Prostate gland (tissue), 2 donors: ENCODE results near the gene SYCN.

Experiments
- POLR2A ChIP-seq: fragments of 450-650 bp; IDR thresholded peaks from one replicate; pipeline ENCODE4 v1.6.1; 2016; ENCODE audit warnings: antibody characterized with exemption, mild to moderate bottlenecking
- POLR2AphosphoS5 ChIP-seq: sonication (generic); formaldehyde crosslinking; IDR thresholded peaks from one replicate; pipeline ENCODE4 v1.6.1; 2017; ENCODE audit warnings: antibody characterized with exemption
- TF ChIP-seq, protein P1 (sequence below), 4 experiments: fragments of 200-600 bp in 2 of 4; fragments of 450-650 bp in 2 of 4; sonication (generic) in 2 of 4; IDR thresholded peaks; 1 replicate in 3 of 4; 2 replicates in 1 of 4; pipeline ENCODE4 v1.5.1; 2016 to 2019; ENCODE audit warnings: antibody characterized with exemption in 4 of 4, mild to moderate bottlenecking in 2 of 4, moderate library complexity in 2 of 4

DNA sequence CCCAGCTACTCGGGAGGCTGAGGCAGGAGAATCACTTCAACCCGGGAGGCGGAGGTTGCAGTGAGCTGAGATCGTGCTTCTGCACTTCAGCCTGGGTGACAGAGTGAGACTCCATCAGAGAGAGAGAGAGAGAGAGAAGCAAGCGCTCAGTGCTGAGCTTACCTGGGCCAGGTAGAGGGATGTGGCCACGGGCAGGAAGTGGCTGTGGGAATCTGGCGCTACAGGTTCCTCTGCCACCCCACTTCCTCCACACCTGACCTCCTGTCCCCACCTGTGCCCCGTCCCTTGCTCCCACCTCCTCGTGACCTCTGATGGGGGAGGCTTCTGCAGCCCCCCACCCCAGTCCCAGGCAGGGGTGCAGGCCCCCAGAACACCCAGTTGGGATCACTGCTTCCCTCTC, 8.3 kb downstream of the SYCN start:
- no peak for TF ChIP-seq POLR2A
- TF ChIP-seq POLR2AphosphoS5 = no peak
- TF ChIP-seq, protein P1, sequence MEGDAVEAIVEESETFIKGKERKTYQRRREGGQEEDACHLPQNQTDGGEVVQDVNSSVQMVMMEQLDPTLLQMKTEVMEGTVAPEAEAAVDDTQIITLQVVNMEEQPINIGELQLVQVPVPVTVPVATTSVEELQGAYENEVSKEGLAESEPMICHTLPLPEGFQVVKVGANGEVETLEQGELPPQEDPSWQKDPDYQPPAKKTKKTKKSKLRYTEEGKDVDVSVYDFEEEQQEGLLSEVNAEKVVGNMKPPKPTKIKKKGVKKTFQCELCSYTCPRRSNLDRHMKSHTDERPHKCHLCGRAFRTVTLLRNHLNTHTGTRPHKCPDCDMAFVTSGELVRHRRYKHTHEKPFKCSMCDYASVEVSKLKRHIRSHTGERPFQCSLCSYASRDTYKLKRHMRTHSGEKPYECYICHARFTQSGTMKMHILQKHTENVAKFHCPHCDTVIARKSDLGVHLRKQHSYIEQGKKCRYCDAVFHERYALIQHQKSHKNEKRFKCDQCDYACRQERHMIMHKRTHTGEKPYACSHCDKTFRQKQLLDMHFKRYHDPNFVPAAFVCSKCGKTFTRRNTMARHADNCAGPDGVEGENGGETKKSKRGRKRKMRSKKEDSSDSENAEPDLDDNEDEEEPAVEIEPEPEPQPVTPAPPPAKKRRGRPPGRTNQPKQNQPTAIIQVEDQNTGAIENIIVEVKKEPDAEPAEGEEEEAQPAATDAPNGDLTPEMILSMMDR (IDR thresholded peaks at IDR 0.05) = no peak
